GM18951 (cell line): Measurements from ENCODE around the gene MGAT3.

ENCODE experiments used
- POLR2A ChIP-seq: IDR thresholded peaks from 4 replicates; pipeline ENCODE4 v1.6.1; 2011; ENCODE audit warnings: mild to moderate bottlenecking; ENCODE audit not compliant: insufficient read length, insufficient read depth; ENCODE audit errors: extremely low read depth
- in situ Hi-C: fragments of 300-500 bp; cut with MboI; formaldehyde crosslinking; loops from one replicate; pipeline ENCODE4 v1.12.0; 2022; ENCODE audit warnings: low sequenced_read_pairs, mixed read lengths, inconsistent platforms; ENCODE audit not compliant: unreplicated experiment

Gene MGAT3

GRCh38 chr22:39463931-39464390 lies 7.1 kb downstream of the MGAT3 start:
- TF ChIP-seq POLR2A = no peak
- in situ Hi-C loops = no loop called here

- no peak for TF ChIP-seq POLR2A
- in situ Hi-C loops = no loop called here
These were observed 9.6 kb downstream of the MGAT3 start for GRCh38 chr22:39466228-39467006.

GRCh38 chr22:39467390-39467895 lies 10.6 kb downstream of the MGAT3 start:
- in situ Hi-C loops = no loop called here
- no peak for TF ChIP-seq POLR2A

GRCh38 chr22:39468487-39469325 lies 11.9 kb downstream of the MGAT3 start:
- in situ Hi-C loops = no loop called here
- TF ChIP-seq POLR2A = no peak

GRCh38 chr22:39469326-39469680 lies 12.5 kb downstream of the MGAT3 start:
- in situ Hi-C loops = no loop called here
- TF ChIP-seq POLR2A = no peak

- TF ChIP-seq POLR2A = no peak
- in situ Hi-C loops = no loop called here
These were observed 13.1 kb downstream of the MGAT3 start for GRCh38 chr22:39469681-39470450.

GRCh38 chr22:39470451-39471291 lies 13.9 kb downstream of the MGAT3 start:
- in situ Hi-C loops = no loop called here
- no peak for TF ChIP-seq POLR2A

GRCh38 chr22:39471381-39472141 lies 14.7 kb downstream of the MGAT3 start:
- TF ChIP-seq POLR2A = peak; percentile 56
- in situ Hi-C loops = no loop called here

GRCh38 chr22:39472570-39473556 lies 16.1 kb downstream of the MGAT3 start:
- no peak for TF ChIP-seq POLR2A
- in situ Hi-C loops = no loop called here

- no peak for TF ChIP-seq POLR2A
- in situ Hi-C loops = no loop called here
These were observed 17.0 kb downstream of the MGAT3 start for GRCh38 chr22:39473851-39474250.
